HG02678 (cell line): ENCODE data around the gene SHB.

Experiments used
- ATAC-seq: cut with Tn5 transposase; IDR thresholded peaks from one replicate; pipeline ENCODE4 v1.9.1; 2021; ENCODE audit warnings: mild to moderate bottlenecking, moderate library complexity; ENCODE audit not compliant: unreplicated experiment

The SHB gene

DNA sequence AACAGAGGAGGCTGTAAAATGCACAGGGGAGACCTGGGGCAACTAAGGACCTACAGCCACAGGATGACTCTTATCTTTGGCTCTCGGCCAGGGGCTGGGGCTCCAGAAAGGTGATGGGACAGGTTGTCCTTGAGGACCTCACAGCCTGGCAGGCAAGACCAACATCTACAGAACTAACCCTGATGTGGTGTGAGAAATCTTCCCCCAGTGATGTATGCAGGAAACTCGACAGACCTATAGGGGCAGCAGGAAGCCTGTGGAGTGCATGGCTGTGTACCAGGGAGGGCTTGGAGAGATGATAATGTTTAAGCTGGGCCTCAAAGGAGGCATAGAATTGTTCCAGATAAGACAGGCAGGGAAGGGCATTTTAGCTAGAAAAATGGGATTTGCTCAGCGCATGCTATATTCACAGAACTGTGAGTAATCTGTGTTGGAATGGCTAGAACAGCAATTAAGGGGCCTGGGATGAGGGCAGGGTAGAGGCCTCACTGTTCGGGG, 96.6 kb downstream of the SHB start:
- ATAC-seq, result no peak

DNA sequence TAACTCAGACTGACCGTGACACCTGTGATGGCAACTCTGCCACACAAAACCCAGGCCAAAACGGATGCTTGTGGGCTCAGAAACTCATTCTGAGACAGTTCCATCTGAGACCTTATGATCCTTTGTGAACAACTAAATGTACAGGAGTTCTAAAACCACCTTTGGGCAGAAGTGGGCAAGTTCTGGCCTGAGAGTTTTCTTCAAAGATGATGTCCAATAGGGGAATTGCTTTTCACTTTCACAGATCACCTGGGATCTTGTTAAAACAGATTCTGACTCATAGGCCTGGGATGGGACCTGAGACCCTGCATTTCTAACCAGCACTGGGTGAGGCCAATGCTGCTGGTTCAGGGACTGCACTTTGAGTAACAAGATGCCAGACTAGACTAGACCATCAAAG, 97.3 kb downstream of the SHB start:
- no peak for ATAC-seq

DNA sequence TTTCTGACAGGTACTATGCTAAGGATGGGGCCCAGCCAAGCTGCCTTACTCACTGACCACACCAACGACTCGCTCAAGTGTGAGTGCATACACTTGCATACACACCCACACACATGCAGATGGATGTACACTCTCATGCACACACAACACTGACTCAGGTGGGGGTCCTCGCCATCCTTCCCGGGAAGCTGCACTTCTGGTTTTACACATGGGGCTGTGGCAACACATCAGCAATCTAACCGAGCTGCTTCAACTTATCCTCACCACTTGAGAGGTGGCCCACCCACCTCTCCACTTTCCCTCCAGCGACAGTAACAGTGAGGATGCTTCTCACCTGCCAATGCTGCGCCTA, 97.9 kb downstream of the SHB start:
- ATAC-seq, result no peak

DNA sequence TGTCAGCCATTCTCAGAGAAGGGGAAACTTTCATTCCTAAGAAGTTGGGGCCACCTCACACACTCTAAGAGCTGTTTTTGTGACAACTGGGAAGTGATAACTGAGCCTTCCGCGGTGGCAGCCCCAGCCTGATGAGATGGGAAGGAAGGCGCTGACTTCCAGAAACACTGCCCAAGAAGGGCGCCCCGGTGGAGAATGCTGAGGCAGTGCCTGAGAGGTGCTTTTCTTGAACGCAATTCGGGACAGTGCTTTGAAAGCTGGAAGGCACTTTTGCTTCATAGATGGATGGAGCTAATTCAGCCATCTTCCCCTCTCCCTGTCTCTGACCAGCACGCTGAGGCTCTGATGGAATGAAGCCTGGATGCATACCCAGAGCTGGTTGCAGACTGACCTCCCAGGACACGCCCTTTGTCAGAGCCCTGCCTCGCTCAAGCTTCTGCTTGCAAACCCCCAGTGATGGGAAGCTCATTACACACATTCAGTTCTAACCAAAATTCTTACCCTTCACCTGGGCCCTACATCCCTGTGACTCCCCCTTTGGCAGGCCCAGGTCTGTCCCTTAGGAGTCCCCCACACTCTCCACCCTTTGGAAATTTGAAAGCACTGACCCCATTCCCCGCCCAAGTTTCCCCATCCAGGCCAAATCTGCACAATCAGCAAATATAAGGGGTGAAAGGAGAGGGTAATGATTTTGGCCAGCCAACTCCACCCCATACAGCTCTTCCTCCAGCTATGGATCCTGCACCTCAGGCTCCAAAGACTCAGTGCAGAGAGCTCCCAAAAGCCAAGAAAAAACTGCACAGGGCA, 98.5 kb downstream of the SHB start:
- no peak for ATAC-seq

DNA sequence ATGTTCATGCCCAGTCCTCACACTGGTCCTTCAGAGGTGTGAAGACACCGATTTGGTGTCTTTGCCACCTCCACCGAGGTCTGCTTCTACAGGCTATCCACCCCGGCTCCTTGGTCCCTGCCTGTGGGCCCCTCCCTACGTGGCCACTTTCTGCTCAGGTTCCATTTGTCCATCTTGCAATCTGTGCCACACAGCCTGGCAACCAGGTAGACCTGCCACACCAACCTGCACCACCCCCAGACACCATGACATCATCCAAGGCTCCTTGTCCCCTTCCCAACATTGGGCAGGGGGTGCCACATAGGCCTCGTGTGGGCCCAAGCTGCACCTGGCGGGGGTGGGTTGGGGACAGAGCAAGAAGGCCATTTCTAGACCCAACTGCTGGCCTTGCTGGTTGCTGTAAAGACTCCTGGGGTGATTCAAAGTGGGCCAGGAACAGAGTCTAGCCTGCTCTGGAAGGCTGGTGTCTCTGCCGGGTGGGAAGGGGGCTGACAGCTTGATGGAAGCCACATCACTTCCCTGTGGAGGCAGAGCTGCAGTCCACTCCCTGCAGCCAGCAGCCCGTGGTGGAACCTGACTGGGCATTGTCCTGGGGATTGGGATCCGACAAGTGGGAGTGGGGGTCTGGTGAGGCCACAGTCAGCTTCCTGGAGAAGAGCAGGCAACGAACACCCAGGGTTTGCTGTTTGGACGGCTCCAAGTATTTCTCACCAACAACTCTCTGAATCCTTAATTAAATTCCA, 99.3 kb downstream of the SHB start:
- ATAC-seq, result no peak

DNA sequence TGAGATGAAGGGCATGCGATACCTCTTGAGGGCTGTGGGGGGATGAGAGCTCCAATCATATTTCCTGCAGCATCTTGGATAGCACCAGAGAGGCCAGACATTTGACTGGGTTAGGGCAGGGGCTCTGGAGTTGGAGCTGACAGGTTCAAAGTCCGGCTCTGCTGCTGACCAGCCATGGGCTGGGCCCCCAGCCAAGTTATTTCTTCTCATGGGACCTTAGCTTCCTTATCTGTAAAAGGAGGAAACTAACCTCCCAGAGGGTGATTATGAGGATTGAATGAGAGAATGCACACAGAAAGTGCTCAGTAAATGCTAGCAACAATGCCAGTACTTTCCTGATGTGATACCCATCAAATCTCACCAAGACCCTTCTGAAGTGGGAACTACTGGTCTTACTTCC, 99.9 kb downstream of the SHB start:
- ATAC-seq, result no peak

DNA sequence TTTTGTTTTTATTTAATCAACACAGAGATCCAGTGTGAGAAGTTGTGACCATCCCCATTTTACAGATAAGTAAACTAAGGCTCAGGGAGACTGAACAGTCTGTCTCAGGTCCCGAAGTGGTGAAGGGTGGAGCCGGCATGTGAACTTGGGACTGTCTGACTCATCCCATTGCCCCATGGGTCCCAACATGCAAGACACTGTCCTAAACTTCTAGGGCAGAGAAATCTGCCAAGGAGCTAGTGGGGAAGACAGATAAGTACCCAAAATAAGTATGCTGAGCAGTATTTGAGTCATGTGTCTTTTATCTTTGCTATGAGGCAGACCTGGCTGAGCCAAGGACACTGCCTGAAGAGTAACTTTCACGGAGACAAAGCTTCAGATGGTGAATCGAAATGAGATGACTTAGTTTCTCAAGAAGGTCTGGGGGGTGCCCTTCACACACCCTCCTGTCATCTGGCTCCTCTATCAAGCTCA, 100.8 kb downstream of the SHB start:
- no peak for ATAC-seq

DNA sequence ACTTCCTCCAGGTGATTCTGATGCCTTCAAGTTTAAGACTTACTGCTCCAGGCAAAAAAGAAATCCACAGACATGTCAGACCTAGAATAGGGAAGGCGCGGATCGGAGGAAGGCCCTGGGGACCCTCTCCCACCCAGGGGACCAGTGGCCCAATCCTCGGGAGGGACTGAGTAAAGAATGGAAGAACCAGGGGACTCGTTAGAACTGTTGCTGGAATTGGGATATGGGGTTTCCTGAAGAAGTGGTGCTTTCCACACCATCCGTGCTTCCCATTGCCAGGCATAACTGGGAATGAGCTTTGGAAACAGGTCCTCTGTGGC, 101.3 kb downstream of the SHB start:
- no peak for ATAC-seq

DNA sequence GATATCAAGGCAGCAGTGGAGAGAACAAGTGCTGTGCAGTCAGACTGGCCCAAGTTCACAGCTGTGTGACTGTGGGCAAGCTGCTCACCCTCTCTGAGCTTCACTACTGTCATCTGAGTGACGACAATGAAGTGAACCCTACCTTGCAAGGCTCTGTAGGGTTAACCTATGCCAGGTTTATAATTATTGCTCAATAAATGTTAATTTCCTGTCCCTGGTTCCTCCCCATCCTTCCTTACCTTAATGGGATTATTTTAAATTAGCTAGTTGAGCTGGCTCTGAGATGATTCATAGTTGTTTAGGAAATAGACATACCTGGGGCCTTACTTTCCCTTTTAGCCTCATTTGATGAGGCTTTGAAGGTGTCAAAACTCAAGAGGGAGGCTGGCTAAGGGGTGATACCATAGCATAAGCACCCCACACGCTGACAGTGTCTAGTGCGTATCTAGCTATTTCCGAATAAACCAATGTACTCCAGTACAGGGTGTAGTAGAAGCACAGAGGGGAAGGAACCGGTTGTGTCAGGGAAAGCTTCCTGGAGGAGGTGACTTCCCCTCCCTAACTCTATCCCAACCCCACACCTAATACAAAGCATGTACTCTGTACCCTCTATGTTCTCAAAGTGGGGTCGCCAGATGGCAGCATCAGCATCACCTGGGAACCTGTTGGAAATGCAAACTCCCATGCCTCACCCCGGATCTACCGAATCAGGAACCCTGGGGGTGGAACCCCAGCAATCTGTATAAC, 101.8 kb downstream of the SHB start:
- no peak for ATAC-seq

DNA sequence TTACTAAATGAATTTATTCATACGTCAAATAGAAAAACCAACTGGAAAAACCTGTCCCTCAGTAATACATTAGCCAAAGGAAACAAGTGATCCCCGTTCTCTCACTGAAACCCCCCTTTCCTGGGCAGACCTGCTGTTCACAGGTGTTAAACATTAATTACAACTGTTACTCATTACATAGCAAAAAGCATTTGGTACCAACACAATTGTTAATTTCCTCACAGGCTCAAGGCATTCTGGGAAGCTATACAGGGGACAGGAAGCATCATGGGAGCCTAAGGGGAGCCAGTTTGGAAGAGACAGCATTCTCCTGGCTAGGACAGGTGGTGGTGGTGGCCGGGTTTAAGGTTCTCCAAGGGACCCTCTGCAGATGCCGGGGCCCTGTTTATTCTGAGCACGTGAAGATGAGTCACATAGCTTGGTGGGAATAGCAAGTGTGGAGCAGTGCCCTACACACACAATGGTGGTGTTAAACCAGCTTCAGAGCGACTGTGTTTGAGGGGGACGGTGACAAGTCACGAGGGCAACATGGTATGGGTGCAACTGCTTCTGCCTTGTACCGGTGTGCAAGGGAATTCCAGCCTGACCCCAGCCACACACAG, 102.5 kb downstream of the SHB start:
- no peak for ATAC-seq

DNA sequence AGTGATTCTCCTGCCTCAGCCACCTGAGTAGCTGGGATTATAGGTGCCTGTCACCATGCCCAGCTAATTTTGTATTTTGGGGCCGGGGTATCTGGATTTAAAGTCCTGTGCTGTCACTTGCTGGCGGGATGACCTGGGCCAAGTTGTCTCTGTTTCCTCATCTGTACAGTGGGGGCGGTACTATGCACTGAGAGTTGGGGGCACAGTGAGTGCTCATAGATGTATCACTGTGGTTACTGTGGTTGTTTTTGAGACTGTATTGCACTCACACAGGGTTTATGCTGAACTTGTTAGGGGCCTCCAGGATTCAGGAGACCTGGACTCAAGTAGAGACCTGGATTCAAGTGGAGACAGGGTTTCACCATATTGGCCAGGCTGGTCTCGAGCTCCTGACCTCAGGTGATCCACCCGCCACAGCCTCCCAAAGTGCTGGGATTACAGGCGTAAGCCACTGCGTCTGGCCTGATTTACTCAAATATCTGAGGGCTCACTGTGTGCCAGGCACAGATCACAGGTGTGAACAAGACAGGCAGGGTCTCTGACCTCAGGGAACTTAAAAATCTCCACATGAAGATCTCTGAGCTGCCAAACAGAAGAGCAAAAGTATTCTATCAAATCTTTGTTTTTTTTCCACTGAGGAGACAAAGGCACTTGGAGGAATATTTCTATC, 103.2 kb downstream of the SHB start:
- peak; percentile 71 for ATAC-seq

DNA sequence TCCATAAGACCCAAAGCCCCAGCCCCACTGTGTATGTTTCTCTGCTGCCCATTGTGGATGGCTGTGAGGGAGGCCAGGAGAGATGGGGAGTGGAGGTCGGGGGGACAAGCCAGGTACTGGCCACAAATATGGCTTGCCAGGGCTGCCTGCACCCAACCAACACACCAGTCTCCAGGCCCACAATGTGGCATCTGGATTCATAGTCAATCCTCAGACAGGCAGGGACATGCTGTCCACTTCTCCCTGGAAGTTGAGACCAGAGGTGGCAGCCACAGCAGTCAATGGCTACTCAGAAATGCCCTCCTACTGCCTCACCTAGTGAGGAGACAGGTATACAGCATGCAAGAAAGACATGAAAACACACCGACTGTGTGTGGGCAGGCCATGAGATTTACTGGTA, 103.9 kb downstream of the SHB start:
- ATAC-seq, result no peak

DNA sequence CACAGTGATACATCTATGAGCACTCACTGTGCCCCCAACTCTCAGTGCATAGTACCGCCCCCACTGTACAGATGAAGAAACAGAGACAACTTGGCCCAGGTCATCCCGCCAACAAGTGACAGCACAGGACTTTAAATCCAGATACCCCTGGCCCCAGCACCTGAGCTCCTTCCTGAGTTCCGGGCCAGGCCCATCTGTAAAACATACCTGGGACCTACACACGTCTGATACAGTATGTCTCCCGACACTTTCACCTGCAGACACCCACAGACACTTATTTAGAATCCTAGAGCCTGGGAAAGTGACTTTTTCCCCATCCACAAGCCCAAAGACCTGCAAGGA, 104.3 kb downstream of the SHB start:
- no peak for ATAC-seq

DNA sequence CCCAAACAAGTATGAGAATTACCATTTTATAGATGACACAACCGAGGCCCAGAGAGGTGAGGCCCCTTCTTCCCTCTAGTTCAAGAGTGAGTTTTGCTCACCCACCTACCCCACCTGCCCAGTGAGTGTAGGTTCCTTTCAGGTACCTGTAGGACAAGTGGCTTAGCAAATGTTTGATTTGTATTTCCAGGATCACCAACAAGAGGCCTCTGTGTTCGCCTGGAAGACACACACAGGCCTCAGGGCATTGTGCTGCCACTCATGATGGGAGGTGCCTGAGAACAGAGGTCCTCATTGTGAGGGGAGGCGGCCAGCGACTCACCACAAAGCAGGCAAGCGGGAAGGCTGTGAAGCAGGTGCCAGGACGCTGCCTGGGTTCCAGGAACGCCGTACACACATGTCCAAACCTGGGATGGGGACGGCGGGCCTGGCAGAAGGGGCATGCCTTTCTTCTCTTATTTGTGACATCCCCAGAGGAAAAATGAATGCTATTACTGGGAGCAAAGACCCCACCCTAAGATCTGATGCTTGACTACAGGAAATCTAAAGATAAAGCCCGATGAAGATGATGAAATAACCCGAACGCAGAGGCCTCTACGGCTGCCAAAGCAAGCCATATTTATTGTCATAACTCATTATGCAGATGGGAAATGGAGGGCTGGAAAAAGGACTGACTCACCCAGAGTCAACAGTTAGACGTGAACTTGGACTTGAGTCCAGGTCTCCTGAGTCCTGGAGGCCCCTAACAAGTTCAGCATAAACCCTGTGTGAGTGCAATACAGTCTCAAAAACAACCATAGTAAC, 104.9 kb downstream of the SHB start:
- ATAC-seq, result no peak

DNA sequence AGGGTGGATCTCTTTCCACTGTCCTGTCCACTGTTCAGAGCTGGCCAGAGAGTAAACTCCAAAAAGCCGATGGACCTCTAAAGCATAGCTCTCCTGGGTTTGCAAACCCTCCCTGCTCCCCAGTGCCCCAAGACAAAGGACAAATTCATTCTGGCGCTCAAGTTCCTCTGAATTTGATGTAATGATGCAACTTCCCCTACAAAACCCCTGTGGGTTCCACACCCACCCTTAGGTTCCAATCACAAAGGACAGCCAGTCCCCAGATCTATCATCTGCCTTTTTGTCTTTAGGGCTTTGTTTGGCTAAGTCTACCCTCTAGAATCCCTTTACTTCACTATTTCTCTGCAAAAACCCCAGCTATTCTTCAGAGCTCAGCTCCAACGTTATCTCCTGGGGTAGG, 107.7 kb downstream of the SHB start:
- no peak for ATAC-seq

DNA sequence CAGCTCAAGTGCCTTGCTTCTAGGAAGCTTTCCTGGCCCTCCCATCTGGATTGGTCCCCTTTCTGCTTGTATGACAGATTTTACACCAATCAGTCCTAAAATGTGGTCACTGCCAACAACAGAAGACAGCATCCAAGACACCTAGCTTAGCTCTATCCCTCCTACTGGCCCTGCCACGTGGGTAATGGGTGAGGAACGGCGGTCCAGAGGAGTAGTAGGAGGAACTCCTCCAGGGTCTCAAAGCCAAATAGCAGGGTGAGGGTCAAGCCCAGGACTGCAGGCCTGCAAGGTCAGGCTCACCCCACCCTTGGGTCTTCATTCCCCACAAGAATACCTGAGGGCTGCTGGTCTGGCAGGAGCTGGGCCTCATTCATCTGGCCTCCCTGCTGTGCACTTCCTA, 108.4 kb downstream of the SHB start:
- no peak for ATAC-seq

DNA sequence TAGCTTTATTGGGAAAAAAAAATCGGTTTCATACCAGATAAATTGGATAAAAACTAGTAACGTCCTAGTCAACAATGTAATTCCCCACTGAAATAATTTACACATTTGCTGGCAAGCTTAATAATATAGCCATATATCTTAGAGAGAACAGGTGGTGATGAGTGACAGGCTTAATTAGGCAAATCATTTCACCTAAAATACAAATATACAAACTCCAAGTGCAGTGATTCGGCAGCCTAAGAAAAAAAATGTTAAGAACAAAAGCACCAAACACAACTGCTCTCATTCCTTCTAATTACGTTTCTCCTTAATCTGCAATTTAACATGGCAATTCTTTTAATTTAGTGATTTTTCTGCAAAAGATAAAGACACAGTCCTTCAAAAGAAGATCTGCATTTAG, 109.1 kb downstream of the SHB start:
- ATAC-seq, result no peak

DNA sequence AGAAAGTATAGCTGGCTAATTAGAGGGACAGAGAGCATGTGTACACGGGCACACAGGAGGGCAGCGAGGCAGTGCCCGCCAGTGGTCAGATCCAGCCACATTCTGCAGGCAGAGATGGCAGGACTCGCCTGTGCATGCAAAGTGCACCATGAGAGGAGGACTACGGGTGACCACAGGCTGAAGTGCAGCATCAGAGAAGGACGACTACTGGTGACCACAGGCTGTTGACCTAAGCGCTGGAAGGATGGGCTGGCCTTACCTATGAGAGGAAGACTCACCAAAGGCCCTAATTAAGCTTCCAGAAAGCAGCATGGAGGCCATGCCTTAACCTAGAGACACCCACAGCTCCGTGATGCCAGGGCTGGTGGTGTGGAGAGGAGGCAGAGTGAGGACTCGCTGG, 110.9 kb downstream of the SHB start:
- ATAC-seq, result no peak

DNA sequence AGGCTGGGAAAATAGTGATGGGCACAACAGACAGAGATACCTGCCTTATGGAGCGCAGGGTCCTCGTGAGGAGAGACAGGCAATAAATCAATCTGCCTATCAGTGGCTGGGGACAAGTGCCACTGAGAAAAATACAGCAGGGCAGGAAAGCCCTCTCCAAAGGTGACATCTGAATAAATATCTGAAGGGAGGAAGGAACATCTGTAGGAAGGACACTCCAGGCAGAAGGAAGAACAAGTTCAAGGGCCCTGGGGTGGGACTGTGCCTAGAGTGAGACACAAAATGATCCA, 111.4 kb downstream of the SHB start:
- no peak for ATAC-seq

DNA sequence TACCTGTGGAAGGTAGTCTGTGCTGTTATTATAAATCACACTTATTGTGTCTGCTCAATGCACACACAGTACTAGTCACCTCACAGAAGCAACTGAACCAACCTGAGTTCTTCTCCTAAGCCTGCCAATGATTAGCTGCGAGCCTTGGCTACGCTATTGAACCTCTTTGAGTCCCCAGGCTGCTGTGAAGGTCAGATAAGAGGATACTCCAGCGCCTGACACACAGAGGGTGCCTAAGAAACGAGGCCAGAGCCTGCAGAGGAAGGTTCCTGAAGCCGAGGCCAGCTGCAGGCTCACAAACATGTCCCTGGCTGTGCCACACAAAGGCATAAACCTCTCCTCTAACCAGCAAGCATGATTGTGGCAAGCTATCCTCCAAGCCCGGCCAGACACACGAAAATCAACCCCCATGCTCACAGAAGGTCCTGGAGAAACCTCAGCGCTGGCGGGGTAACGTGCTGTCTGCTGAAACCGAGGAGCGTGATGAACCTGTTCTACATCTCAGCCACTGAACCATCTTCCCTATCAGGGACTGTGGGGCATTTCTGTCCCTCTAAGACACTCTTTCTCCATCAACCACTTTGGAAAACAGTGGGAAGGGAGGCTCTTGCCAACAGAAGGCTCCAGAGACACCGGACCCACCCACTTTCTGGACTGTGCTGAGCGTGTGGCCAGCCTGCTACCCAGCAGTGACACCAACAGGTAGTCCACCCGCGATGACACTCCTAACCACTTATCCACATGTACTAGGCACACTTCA, 111.9 kb downstream of the SHB start:
- ATAC-seq, result no peak
